ENCODE data around the gene ATXN7L2.

Gene ATXN7L2

GRCh38 chr1:109490029-109490933 lies 6.6 kb downstream of the ATXN7L2 start:
- H3K9ac ChIP-seq (ENCODE audit: low read length) = no peak overlapping the region
- no peaks in the 10 kb centered on the region for H3K79me2 ChIP-seq (ENCODE audit: insufficient read depth, low read length)
- H3K4me2 ChIP-seq (ENCODE audit: low read length) = no peak overlapping the region
- no peaks in the 10 kb centered on the region for H4K20me1 ChIP-seq (ENCODE audit: insufficient read depth, low read length)
- no peaks in the 10 kb centered on the region for H3K9me2 ChIP-seq (ENCODE audit: low read depth, low read length)
- H3K4me3 ChIP-seq (ENCODE audit: low read depth, low read length, poor library complexity, severe bottlenecking) = no peak overlapping the region
- H3K4me1 ChIP-seq (ENCODE audit: insufficient read depth, low read length, severe bottlenecking) = peaks cover 21% of the 10 kb centered on the region
- H3K27ac ChIP-seq (ENCODE audit: low read depth, low read length, poor library complexity, severe bottlenecking) = no peak overlapping the region
- H3F3A ChIP-seq (ENCODE audit: insufficient read depth, low read length) = peaks cover 4% of the 10 kb centered on the region; the same call in 1 of the 2 replicates
- no peak overlapping the region for H2AFZ ChIP-seq (ENCODE audit: low read length)
- no peaks in the 10 kb centered on the region for H3K36me3 ChIP-seq (ENCODE audit: insufficient read depth, low read length)
- no peaks in the 10 kb centered on the region for H3K27me3 ChIP-seq (ENCODE audit: insufficient read depth, low read length)
- H3K9me3 ChIP-seq (ENCODE audit: low read length) = no peaks in the 10 kb centered on the region
- TF ChIP-seq CTCF (IDR thresholded peaks at IDR 0.05; ENCODE audit: low read length) = peak; percentile 74
- TF ChIP-seq EZH2 (IDR thresholded peaks at IDR 0.05; ENCODE audit: borderline replicate concordance, low read length) = no peak

GRCh38 chr1:109490934-109491302 lies 7.2 kb downstream of the ATXN7L2 start:
- Histone ChIP-seq H3K27me3 (ENCODE audit: insufficient read depth, low read length) (no peaks in the 10 kb centered on the region), H3K36me3 (ENCODE audit: insufficient read depth, low read length) (peaks cover 3% of the 10 kb centered on the region; the same call in 1 of the 2 replicates)

GRCh38 chr1:109491372-109491771 lies 7.7 kb downstream of the ATXN7L2 start:
- no peaks in the 10 kb centered on the region for H3K27me3 ChIP-seq (ENCODE audit: insufficient read depth, low read length)
- H3K9me2 ChIP-seq (ENCODE audit: low read depth, low read length) = no peaks in the 10 kb centered on the region
- no peaks in the 10 kb centered on the region for H3F3A ChIP-seq (ENCODE audit: insufficient read depth, low read length)
- H3K9ac ChIP-seq (ENCODE audit: low read length) = no peak overlapping the region
- H3K36me3 ChIP-seq (ENCODE audit: insufficient read depth, low read length) = peaks cover 8% of the 10 kb centered on the region; the same call in 1 of the 2 replicates
- H3K4me2 ChIP-seq (ENCODE audit: low read length) = no peak overlapping the region
- no peaks in the 10 kb centered on the region for H3K79me2 ChIP-seq (ENCODE audit: insufficient read depth, low read length)
- peaks cover 17% of the 10 kb centered on the region for H3K4me1 ChIP-seq (ENCODE audit: insufficient read depth, low read length, severe bottlenecking)
- no peak overlapping the region for H2AFZ ChIP-seq (ENCODE audit: low read length)
- H3K27ac ChIP-seq (ENCODE audit: low read depth, low read length, poor library complexity, severe bottlenecking) = no peak overlapping the region
- no peak for TF ChIP-seq EZH2 (IDR thresholded peaks at IDR 0.05; ENCODE audit: borderline replicate concordance, low read length)
- no peak overlapping the region for H3K4me3 ChIP-seq (ENCODE audit: low read depth, low read length, poor library complexity, severe bottlenecking)
- no peaks in the 10 kb centered on the region for H3K9me3 ChIP-seq (ENCODE audit: low read length)
- H4K20me1 ChIP-seq (ENCODE audit: insufficient read depth, low read length) = no peaks in the 10 kb centered on the region

More at GRCh38 chr1:109490934-109491302, 7.2 kb downstream of the ATXN7L2 start:
- H3K79me2 ChIP-seq (ENCODE audit: insufficient read depth, low read length) = no peaks in the 10 kb centered on the region
- H3K4me2 ChIP-seq (ENCODE audit: low read length) = no peak overlapping the region
- no peak overlapping the region for H3K27ac ChIP-seq (ENCODE audit: low read depth, low read length, poor library complexity, severe bottlenecking)
- H3F3A ChIP-seq (ENCODE audit: insufficient read depth, low read length) = no peaks in the 10 kb centered on the region
- no peak overlapping the region for H3K4me3 ChIP-seq (ENCODE audit: low read depth, low read length, poor library complexity, severe bottlenecking)
- peaks cover 17% of the 10 kb centered on the region for H3K4me1 ChIP-seq (ENCODE audit: insufficient read depth, low read length, severe bottlenecking)
- H3K9me3 ChIP-seq (ENCODE audit: low read length) = no peaks in the 10 kb centered on the region
- TF ChIP-seq EZH2 (IDR thresholded peaks at IDR 0.05; ENCODE audit: borderline replicate concordance, low read length) = no peak
- TF ChIP-seq CTCF (IDR thresholded peaks at IDR 0.05; ENCODE audit: low read length) = no peak
- no peaks in the 10 kb centered on the region for H3K9me2 ChIP-seq (ENCODE audit: low read depth, low read length)
- H2AFZ ChIP-seq (ENCODE audit: low read length) = no peak overlapping the region
- H3K9ac ChIP-seq (ENCODE audit: low read length) = no peak overlapping the region
- no peaks in the 10 kb centered on the region for H4K20me1 ChIP-seq (ENCODE audit: insufficient read depth, low read length)
